LNCAP (cell line): ENCODE measurements around the gene DYNLRB2.

Experiments used
- TF ChIP-seq, protein P1 (sequence below): fragments of 450-650 bp; IDR thresholded peaks from 2 replicates; pipeline ENCODE4 v1.5.1; 2017; ENCODE audit warnings: mild to moderate bottlenecking

The DYNLRB2 gene

DNA sequence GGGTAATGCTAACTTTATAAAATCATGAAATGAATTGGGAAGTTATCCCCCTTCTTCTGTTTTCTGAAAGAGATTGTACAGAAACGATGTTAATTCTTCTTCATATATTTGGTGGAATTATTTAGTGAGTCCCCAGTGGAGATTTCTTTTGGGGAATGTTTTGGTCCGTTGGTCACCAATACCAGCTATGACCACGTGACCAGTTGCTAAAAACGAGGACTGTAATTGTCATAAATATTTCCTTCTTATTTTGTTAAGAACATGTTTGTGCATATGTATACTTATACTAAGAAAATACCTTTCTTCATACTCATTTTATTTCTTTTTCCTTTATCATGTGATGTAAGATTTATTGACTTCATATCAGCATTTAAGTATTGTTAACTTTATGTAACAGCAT is 10.3 kb upstream of the DYNLRB2 start:
- TF ChIP-seq, protein P1, sequence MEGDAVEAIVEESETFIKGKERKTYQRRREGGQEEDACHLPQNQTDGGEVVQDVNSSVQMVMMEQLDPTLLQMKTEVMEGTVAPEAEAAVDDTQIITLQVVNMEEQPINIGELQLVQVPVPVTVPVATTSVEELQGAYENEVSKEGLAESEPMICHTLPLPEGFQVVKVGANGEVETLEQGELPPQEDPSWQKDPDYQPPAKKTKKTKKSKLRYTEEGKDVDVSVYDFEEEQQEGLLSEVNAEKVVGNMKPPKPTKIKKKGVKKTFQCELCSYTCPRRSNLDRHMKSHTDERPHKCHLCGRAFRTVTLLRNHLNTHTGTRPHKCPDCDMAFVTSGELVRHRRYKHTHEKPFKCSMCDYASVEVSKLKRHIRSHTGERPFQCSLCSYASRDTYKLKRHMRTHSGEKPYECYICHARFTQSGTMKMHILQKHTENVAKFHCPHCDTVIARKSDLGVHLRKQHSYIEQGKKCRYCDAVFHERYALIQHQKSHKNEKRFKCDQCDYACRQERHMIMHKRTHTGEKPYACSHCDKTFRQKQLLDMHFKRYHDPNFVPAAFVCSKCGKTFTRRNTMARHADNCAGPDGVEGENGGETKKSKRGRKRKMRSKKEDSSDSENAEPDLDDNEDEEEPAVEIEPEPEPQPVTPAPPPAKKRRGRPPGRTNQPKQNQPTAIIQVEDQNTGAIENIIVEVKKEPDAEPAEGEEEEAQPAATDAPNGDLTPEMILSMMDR, result no peak

DNA sequence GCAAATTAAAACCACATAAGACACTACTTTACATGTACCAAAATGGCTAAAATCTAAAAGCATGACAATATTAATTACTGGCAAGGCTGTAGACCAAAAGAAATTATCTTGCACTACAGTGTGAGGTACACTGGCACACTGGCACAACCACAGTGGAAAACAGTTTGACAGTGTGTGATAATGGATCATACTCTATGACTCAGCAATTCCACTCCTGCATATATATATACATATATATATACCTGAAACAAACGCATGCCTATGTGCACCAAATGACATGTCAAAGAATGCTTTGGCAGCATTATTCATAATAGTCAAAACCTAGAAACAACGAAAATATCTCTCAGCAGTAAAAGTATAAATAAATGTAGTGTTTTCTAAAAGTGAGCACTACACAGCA is 4.6 kb upstream of the DYNLRB2 start:
- TF ChIP-seq, protein P1, result no peak

DNA sequence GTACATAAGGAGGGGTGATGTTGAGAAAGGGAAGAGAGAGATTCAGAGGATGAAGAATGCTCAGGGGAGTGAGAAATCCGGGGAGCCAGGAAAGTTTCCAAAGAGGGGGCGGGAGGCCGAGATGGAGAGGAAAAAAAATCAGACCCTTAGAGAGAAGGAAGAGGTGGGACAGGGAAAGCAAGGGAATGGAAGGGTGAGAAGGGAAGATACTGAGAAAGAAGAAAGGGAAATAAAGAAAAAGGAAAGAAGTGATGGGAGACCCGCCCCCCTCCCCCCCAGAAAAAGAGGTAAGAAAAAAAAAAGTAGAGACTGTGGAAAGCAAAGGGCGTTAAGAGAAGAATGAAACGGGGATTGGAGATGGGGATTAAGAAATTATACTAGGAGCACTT is 507 bp downstream of the DYNLRB2 start:
- TF ChIP-seq, protein P1, result no peak

DNA sequence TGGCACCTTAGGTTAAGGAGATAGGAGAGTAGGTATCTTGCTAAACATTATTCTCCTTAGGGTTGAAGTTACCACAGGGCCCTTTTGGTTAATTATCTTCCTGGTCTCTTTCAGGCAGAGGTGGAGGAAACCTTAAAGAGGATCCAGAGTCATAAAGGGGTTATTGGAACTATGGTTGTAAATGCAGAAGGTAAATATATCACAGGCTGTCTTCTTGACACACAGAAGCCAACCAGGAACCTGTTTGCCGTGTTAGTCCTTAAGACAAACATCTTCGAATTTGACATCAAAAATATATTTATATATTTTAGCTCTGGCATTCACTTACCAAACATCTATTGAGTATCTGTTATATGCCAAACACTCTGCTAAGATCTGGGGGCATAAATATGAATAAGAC is 2.4 kb downstream of the DYNLRB2 start:
- TF ChIP-seq, protein P1, result no peak

DNA sequence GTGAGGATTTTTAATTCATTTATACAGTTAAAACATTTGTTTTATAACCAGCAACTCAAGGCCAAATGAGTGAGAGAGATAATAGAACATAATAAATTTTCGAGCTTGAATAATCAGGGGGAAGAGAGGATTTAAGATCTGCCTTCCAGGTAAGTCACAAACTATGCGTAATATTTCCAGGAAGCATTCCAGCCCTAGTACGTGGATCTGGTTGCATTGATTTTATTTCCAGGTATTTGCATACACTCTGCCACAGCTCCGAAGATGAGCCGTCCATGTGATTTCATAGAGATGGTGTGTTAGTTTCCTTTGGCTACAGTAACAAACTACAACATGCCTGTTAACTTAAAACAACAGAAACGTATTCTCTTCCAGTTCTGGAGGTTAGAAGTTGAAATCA is 3.5 kb downstream of the DYNLRB2 start:
- TF ChIP-seq, protein P1, result no peak

DNA sequence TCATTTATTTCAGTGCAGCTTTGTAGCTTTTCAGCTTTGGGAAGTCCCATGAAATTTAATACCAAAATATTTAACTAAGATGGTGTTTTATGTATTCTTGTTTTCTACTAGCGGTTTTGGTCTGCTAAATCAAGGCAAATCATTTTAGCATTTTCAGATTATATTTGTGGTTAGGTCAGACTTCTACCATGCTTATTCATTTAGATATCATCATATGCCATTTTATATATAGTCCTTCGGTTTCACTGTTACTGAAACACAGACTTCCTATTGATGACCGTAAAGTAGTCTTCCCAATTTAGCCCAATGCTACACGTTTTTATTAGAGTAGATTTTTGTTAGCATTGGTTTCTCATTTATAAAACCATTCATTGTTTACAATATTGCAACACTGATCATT is 5.5 kb downstream of the DYNLRB2 start:
- TF ChIP-seq, protein P1, result no peak

DNA sequence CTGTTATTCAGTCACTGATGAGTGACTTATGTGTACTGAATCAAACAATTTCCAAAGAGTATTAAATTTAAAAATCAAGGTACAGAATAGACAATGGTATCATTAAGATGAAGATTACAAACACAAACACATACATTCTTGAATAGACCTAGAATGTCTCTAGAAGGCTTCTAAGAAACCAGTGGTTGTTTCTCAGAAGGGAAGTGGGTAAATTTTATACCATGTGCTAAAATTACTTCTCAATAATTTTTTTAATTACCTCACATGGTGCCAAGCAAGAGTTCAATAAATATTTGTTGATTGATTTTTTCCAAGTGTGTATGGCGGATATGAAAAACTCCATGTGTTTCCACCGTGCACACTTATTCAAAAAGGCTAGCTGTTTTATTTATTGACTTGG is 6.4 kb downstream of the DYNLRB2 start:
- TF ChIP-seq, protein P1, result no peak

DNA sequence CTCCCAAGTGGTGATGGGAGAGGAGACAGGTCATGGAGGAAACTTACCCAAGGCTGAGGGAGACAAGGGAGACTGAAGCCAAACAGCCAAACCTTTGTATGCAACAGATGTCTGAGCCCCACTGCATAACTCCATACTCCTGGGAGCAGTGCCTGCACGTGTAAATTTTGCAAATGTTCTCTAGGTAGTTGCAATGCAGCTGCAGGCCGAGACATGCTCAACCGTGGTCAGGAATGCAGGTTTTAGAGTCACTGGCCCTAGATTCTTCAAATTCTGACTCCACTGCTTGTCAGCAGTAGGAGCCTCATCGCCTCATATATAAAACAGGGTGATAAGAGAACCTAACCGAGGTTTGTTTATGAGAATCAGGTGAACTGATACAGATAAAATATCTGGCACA is 11.5 kb downstream of the DYNLRB2 start:
- TF ChIP-seq, protein P1, result no peak
